Suprapubic skin (tissue), 4 donors: ENCODE measurements around the gene DNHD1.

ENCODE experiments used
- EP300 ChIP-seq: sonication (generic); formaldehyde crosslinking; IDR thresholded peaks from one replicate; pipeline ENCODE4 v1.6.1; 2017; ENCODE audit warnings: antibody characterized with exemption
- POLR2A ChIP-seq, 2 donors: fragments of 450-650 bp; IDR thresholded peaks; one replicate each; pipeline ENCODE4 v1.6.1; 2017; ENCODE audit warnings: antibody characterized with exemption in 2 of 2, mild to moderate bottlenecking in 2 of 2, moderate library complexity in 2 of 2
- POLR2AphosphoS5 ChIP-seq, 3 donors: sonication (generic); formaldehyde crosslinking; IDR thresholded peaks; one replicate each; pipeline ENCODE4 v1.6.1; 2017; ENCODE audit warnings: antibody characterized with exemption in 3 of 3
- TF ChIP-seq, protein P1 (sequence below), 2 donors: fragments of 200-600 bp in 1 of 2; fragments of 450-650 bp in 1 of 2; sonication (generic) in 1 of 2; IDR thresholded peaks; one replicate each; pipeline ENCODE4 v1.5.1; 2016 to 2019; ENCODE audit warnings: antibody characterized with exemption in 2 of 2, mild to moderate bottlenecking in 1 of 2, moderate library complexity in 1 of 2

DNA sequence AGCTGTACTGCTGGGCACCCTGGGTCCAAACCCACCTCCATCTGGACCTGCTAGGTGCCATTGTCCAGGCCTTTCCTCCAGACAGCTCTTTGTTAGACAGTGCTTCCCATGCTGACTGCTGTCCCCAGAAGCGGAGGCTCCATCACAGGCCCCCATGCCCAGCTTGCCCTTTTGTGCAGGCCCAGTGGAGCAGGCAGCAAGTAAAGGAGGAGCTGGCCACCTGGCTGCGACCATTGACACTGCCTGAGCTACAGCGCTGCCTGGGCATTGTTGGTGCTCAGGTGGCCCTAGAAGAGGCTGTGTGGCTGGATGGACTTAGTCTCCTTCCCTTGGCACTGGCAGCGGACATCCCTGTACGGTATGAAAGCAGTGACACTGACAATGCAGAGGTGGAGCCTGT lies 1.5 kb downstream of the DNHD1 start:
- TF ChIP-seq POLR2AphosphoS5 (IDR thresholded peaks at IDR 0.05) (no peak), POLR2A (IDR thresholded peaks at IDR 0.05) (no peak), EP300 (no peak)
- TF ChIP-seq, protein P1, sequence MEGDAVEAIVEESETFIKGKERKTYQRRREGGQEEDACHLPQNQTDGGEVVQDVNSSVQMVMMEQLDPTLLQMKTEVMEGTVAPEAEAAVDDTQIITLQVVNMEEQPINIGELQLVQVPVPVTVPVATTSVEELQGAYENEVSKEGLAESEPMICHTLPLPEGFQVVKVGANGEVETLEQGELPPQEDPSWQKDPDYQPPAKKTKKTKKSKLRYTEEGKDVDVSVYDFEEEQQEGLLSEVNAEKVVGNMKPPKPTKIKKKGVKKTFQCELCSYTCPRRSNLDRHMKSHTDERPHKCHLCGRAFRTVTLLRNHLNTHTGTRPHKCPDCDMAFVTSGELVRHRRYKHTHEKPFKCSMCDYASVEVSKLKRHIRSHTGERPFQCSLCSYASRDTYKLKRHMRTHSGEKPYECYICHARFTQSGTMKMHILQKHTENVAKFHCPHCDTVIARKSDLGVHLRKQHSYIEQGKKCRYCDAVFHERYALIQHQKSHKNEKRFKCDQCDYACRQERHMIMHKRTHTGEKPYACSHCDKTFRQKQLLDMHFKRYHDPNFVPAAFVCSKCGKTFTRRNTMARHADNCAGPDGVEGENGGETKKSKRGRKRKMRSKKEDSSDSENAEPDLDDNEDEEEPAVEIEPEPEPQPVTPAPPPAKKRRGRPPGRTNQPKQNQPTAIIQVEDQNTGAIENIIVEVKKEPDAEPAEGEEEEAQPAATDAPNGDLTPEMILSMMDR (IDR thresholded peaks at IDR 0.05) = no peak
